OCI-LY1 (cell line): ENCODE results near the gene KLHL2.
"Not testable (repeated sequence)": the region's sequence is repeated elsewhere in the genome, so short reads cannot be mapped to it uniquely, and the experiment has no call there.

ENCODE experiments used
- H2AFZ ChIP-seq: fragments of 200-600 bp; sonication (generic), shearing (Covaris generic); 2 replicates; pipeline ENCODE4 v1.6.0; 2014; ENCODE audit warnings: antibody characterized with exemption, mild to moderate bottlenecking, low read length
- H3F3A ChIP-seq: fragments of 200-600 bp; sonication (generic), shearing (Covaris generic); 2 replicates; pipeline ENCODE4 v1.6.0; 2014; ENCODE audit warnings: mild to moderate bottlenecking, antibody characterized with exemption, low read length, moderate library complexity; ENCODE audit not compliant: insufficient read depth
- H3K27ac ChIP-seq: fragments of 200-600 bp; sonication (generic); 2 replicates; pipeline ENCODE4 v1.5.1; 2014; ENCODE audit warnings: low read length, mixed run types, mild to moderate bottlenecking, low read depth; ENCODE audit not compliant: poor library complexity, severe bottlenecking
- H3K27me3 ChIP-seq: fragments of 200-600 bp; sonication (generic); 2 replicates; pipeline ENCODE4 v1.6.0; 2014; ENCODE audit warnings: antibody characterized with exemption, mild to moderate bottlenecking, low read length, moderate library complexity; ENCODE audit not compliant: insufficient read depth
- H3K36me3 ChIP-seq: fragments of 200-600 bp; sonication (generic); 2 replicates; pipeline ENCODE4 v1.6.1; 2014; ENCODE audit warnings: mild to moderate bottlenecking, antibody characterized with exemption, low read length, moderate library complexity, mixed read lengths; ENCODE audit not compliant: insufficient read depth
- H3K4me1 ChIP-seq: fragments of 200-600 bp; sonication (generic); 2 replicates; pipeline ENCODE4 v1.5.1; 2014; ENCODE audit warnings: mild to moderate bottlenecking, low read length, moderate library complexity; ENCODE audit not compliant: insufficient read depth, severe bottlenecking
- H3K4me2 ChIP-seq: fragments of 200-600 bp; sonication (generic), shearing (Covaris generic); 2 replicates; pipeline ENCODE4 v1.6.1; 2014; ENCODE audit warnings: low read length
- H3K4me3 ChIP-seq: fragments of 200-600 bp; sonication (generic); 2 replicates; pipeline ENCODE4 v1.5.1; 2014; ENCODE audit warnings: low read length, low read depth, mild to moderate bottlenecking, mixed read lengths; ENCODE audit not compliant: poor library complexity, severe bottlenecking
- H3K79me2 ChIP-seq: fragments of 200-600 bp; shearing (Covaris generic); 2 replicates; pipeline ENCODE4 v1.6.1; 2016; ENCODE audit warnings: mixed run types, low read length, mixed read lengths; ENCODE audit not compliant: insufficient read depth
- H3K9ac ChIP-seq: fragments of 200-600 bp; sonication (generic), shearing (Covaris generic); 2 replicates; pipeline ENCODE4 v1.6.1; 2014; ENCODE audit warnings: mild to moderate bottlenecking, low read length, mixed read lengths
- H3K9me2 ChIP-seq: fragments of 200-600 bp; sonication (generic), shearing (Covaris generic); 2 replicates; pipeline ENCODE4 v1.6.1; 2014; ENCODE audit warnings: low read depth, mild to moderate bottlenecking, low read length, mixed read lengths
- H3K9me3 ChIP-seq: fragments of 200-600 bp; shearing (Covaris generic); 2 replicates; pipeline ENCODE4 v1.6.1; 2014; ENCODE audit warnings: low read length, mixed read lengths
- H4K20me1 ChIP-seq: fragments of 200-600 bp; sonication (generic), shearing (Covaris generic); 2 replicates; pipeline ENCODE4 v1.6.0; 2016; ENCODE audit warnings: mild to moderate bottlenecking, low read length; ENCODE audit not compliant: insufficient read depth
- CTCF ChIP-seq: fragments of 200-600 bp; sonication (generic), shearing (Covaris generic); IDR thresholded peaks from 2 replicates; pipeline ENCODE4 v1.5.1; 2017; ENCODE audit warnings: mild to moderate bottlenecking, antibody characterized with exemption, low read length, moderate library complexity, mixed read lengths
- EZH2 ChIP-seq: fragments of 200-600 bp; sonication (generic), shearing (Covaris generic); IDR thresholded peaks from 2 replicates; pipeline ENCODE4 v1.8.0; 2017; ENCODE audit warnings: borderline replicate concordance, mixed run types, mild to moderate bottlenecking, antibody characterized with exemption, low read length, moderate library complexity, mixed read lengths

Gene KLHL2

DNA sequence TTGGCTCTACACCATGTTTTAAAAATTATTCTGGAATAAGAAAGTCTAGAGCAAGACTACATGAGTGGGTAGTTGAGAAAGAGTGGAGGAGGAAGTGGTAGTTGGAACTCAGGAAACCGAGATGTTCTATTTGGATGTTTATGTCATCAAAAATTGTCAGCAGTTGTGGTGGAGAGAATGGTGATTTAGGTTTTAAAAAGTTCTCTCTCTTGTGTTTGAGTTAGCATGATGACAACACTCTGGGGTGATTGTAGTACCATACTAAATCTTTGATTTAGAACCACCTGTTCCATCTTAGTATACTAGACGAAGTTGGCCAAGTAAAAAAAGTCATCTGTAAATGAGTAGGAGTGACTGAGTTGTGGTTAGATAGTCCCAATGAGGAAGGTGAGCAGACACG, 40.7 kb downstream of the KLHL2 start:
- Histone ChIP-seq H3K27ac (no peak overlapping the region), H3F3A (no peaks in the 10 kb centered on the region), H3K4me1 (peaks cover 8% of the 10 kb centered on the region), H3K36me3 (no peaks in the 10 kb centered on the region), H4K20me1 (no peaks in the 10 kb centered on the region), H3K9me2 (no peaks in the 10 kb centered on the region), H3K9ac (no peak overlapping the region), H3K9me3 (no peaks in the 10 kb centered on the region), H3K4me2 (no peak overlapping the region), H3K4me3 (no peak overlapping the region), H3K79me2 (no peaks in the 10 kb centered on the region), H3K27me3 (no peaks in the 10 kb centered on the region), H2AFZ (no peak overlapping the region)
- TF ChIP-seq CTCF (no peak), EZH2 (no peak)

- not testable (repeated sequence) for H3K36me3 ChIP-seq, H3K9me2 ChIP-seq, H2AFZ ChIP-seq, H4K20me1 ChIP-seq, H3K4me2 ChIP-seq, H3K9ac ChIP-seq, H3K4me3 ChIP-seq, H3F3A ChIP-seq, H3K79me2 ChIP-seq, H3K4me1 ChIP-seq, H3K27me3 ChIP-seq, H3K27ac ChIP-seq, H3K9me3 ChIP-seq
Observed at GRCh38 chr4:165248904-165249303, 41.5 kb downstream of the KLHL2 start.

GRCh38 chr4:165254771-165255170, 47.4 kb downstream of the KLHL2 start:
- not testable (repeated sequence) for H3K4me2 ChIP-seq, H3K79me2 ChIP-seq, H3K36me3 ChIP-seq, H3K4me3 ChIP-seq, H3K9me3 ChIP-seq, H3K9ac ChIP-seq, H2AFZ ChIP-seq, H4K20me1 ChIP-seq, H3K9me2 ChIP-seq, H3K27me3 ChIP-seq, H3F3A ChIP-seq
- Histone ChIP-seq H3K27ac (peak overlapping the region; percentile 32), H3K4me1 (peaks cover 48% of the 10 kb centered on the region)

DNA sequence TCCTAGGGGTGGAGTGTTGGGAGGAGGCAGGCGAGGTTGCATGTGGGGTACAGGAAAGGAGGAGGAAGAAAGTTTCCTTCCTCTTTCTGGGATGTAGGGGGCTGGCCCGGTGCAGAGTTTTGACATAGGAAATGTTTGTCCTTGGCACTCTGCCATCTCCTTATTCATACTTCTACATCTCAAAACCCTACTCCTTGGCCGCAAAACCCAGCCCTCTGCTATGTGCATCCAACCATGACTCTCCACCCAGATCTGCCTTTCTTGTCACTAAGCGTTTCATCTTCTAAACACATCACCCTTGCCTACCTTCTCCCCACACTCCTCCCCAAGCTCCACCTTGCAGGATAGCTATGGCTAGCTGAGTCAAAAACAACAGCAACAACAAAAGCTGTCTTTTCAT, 48.1 kb downstream of the KLHL2 start:
- not testable (repeated sequence) for H4K20me1 ChIP-seq, H3K79me2 ChIP-seq, H3K9me2 ChIP-seq, H3F3A ChIP-seq, H3K27me3 ChIP-seq, H2AFZ ChIP-seq, H3K36me3 ChIP-seq, H3K9ac ChIP-seq, H3K9me3 ChIP-seq
- peak overlapping the region; percentile 86 for H3K27ac ChIP-seq
- peaks cover 54% of the 10 kb centered on the region for H3K4me1 ChIP-seq
- H3K4me3 ChIP-seq = peak overlapping the region; percentile 41
- peak overlapping the region; percentile 67 for H3K4me2 ChIP-seq

GRCh38 chr4:165256074-165256659, 48.8 kb downstream of the KLHL2 start:
- H3K4me2 ChIP-seq = peak overlapping the region; percentile 67

DNA sequence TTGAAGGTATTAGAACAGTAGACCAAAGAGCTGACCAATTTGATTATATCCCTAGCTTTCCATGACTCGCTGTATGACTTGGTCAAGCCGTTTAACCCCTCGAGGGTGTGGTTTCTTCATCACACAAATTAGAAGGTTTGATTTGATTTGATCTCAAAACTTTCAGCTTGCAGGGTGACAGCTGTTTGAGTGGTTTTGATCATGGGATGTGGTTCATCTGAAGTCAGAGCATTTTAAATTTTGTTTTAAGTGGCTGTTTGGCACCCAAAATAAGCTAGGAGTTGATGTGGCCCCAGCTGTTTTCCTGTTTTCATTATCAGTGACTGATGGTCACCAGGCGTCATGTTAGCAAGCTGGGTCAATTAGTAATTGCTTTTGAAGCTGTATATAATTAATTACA, 52.4 kb downstream of the KLHL2 start:
- not testable (repeated sequence) for H3K4me2 ChIP-seq, H3K9ac ChIP-seq, H3K9me2 ChIP-seq, H3K4me3 ChIP-seq, H3F3A ChIP-seq, H3K79me2 ChIP-seq, H3K9me3 ChIP-seq, H4K20me1 ChIP-seq, H3K36me3 ChIP-seq, H3K27me3 ChIP-seq, H2AFZ ChIP-seq
- Histone ChIP-seq H3K27ac (peak overlapping the region; percentile 17), H3K4me1 (peaks cover 50% of the 10 kb centered on the region)

More at GRCh38 chr4:165256074-165256659, 48.8 kb downstream of the KLHL2 start:
- not testable (repeated sequence) for H3K9me3 ChIP-seq, H4K20me1 ChIP-seq, H3K27me3 ChIP-seq, H2AFZ ChIP-seq, H3K36me3 ChIP-seq, H3K79me2 ChIP-seq, H3K9me2 ChIP-seq, H3F3A ChIP-seq
- H3K4me3 ChIP-seq = peak overlapping the region; percentile 41
- H3K4me1 ChIP-seq = peaks cover 54% of the 10 kb centered on the region
- peak overlapping the region; percentile 86 for H3K27ac ChIP-seq
- peak overlapping the region; percentile 21; the same call in 1 of the 2 replicates for H3K9ac ChIP-seq

DNA sequence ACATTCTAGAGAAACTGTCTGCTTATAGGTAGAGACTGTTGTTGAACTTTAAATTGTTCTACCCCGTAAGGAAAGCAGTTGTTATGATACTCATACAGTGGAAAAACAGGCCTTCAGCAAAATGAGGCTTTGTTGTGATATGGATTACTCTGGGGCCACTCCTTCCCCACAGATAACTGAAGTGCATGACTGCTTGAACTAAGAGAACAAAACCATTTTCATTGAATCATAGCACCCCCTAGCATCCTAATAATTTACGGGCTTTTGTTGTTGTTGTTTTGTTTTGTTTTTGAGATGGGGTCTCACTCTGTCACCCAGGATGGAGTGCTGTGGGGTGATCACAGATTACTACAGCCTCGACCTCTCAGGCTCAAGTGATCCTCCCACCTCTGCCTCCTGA, 54.9 kb downstream of the KLHL2 start:
- H3K4me2 ChIP-seq, H3K4me3 ChIP-seq, H3K27me3 ChIP-seq, H3K27ac ChIP-seq, H3K9me2 ChIP-seq, H3F3A ChIP-seq, H3K9me3 ChIP-seq, H3K9ac ChIP-seq, H4K20me1 ChIP-seq, H3K36me3 ChIP-seq, H3K79me2 ChIP-seq, H2AFZ ChIP-seq: not testable (repeated sequence)
- peaks cover 24% of the 10 kb centered on the region for H3K4me1 ChIP-seq
